Activated effector memory CD4-positive, alpha-beta T cell treated with Interleukin-2 at 50 U/mL for 16 hours (primary cell): ENCODE data around the gene BIRC5.
"Not testable (repeated sequence)": the region's sequence is repeated elsewhere in the genome, so short reads cannot be mapped to it uniquely, and the experiment has no call there.

Experiments
- DNase-seq: peaks from one replicate; pipeline ENCODE4 v3.0.0-alpha.2; 2020

The BIRC5 gene

DNA sequence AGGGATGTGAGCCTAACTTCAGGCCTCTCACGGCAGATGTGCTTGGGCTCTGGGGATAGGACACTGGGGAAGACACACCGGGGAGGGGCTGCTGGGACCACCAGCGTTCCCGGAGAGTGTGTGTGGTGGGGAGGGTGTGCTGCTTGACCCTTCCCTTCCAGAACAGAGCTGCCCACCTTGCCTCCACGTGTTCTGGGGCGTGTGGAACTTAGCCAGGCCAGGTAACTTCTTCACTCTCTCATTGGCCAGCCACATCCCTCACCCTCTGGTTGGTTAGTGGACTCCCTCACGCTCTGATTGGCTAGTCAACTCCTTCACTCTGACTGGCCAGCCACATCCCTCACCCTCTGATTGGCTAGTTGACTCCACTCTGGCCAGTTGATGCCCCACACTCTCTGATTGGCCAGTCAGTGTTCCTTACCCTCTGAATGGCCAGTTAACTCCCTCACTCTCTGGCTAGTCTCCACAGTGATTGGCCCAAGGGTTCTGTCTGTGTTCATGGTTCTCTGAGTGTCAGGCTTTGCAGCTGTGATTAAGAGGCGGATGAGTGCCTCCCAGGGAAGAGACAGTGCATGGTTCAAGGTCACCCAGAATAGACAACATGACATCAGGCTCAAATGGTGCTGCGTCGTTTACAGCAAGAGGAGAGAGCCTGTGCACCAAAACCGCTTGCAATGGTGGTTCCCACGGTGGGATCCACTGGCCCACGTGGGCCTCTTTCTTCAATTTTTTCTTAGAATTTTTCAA lies 27.4 kb downstream of the BIRC5 start:
- no peak for DNase-seq

- no peak for DNase-seq
Observed at GRCh38 chr17:78242024-78242742, 28.1 kb downstream of the BIRC5 start.

DNA sequence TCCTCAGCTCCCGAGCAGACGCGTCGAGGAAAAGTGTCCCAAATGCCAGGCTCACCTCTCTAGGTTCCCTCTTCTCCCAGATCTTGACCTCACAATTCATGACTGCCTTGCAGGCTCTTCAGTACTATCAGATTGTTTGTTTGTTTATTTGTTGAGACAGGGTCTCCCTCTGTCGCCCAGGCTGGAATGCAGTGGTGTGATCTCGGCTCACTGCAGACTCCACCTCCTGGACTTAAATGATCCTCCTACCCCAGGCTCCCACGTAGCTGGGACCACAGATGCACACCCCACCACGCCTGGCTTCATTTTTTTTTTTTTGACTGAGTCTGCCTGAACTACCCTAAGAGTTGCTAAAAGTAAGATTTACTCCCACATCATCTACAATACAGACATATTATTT lies 33.3 kb downstream of the BIRC5 start:
- DNase-seq = no peak

- DNase-seq = no peak
Observed at GRCh38 chr17:78248051-78248914, 34.2 kb downstream of the BIRC5 start.

GRCh38 chr17:78249074-78249817 lies 35.2 kb downstream of the BIRC5 start:
- DNase-seq = no peak

DNA sequence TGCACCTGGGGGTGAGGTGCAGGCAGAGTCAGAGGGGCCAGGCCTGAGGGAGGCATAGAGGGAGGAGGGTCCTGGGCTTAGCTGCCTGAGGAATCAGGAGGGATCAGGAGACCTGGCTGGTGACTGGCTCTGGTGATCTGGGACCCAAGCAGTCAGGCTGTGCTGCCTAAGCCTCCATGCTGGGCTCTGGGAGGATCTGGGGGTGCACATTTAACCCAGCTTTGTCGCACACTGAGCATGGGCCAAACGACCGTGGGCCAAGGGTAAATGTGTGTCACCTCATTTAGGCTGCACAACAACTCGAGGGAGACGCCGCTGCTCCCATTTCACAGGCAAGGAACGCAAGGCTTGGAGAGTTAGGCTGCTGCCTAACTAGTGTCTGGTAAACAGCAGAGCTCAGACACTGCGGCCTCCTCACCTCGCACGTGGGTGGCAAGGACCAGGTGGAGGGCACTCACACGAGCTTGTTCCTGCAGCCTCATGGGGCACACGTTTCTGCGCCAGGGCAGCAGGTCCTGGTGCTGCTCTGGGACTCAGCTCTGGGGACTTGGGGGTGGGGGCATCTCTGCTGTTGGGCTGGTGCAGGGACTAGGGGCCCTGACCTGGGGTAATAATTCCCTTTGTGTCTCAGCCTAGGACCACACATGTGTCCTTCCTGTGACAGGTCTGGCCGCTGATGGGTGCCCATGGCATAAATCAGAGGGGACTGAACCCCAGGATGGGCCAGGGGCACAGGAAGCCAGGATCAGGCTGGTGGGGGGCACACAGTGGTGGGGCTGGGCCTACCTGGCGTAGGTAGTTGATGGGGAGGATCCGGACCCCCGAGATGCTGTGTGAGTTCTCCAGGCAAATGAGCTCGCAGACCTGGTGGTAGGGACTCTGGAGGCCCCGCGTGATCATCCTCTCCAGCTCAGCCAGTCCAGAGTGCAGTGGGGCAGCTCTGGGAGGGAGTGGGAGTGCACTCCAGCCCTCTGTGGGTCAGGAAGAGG lies 36.1 kb downstream of the BIRC5 start:
- no peak for DNase-seq

DNA sequence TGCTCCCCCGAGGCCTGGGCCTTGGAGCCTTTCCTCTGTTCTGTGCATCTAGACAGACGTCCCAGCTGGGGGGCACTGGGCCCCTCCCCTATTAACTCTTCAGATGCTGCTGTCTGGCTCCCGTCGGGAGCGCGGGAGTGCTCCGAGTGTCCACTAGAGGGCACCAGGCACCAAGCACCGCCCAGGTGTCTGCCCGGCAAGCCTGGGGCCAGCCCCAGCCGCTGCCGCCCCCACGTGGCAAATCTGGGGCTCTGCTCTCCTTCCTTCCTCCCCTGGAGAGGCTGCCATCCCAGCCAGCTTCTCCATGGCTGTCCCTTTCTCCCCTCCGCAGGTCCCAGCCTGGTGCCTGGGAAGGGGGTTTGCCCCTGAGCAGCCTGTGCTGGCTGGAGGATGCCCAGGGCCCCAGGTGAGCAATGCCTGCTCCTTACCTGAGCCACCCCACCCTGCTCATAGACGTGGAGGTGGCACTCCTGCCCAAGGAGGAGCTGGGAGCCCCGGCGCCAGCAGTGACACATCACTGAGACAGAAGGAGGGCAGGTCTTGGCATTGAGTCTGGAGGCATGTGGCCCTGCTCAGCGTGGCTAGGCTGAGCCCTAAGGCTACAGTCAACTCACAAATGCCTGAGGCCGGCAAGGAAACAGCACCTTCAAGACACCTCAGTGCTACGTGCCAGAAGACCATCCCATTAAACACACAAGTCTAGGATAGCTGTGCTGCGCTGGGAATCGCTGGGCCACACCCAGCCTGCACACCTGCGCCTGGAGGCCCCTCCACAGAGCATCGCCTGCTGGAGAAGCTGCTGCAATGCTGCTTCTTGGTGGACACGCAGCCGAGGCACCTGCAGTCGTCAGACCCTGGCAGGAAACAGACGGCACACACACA lies 37.1 kb downstream of the BIRC5 start:
- DNase-seq = peak; percentile 70

- DNase-seq = no peak
Observed at GRCh38 chr17:78251773-78252103, 37.7 kb downstream of the BIRC5 start.

- peak; percentile 74 for DNase-seq
Observed at GRCh38 chr17:78252111-78252634, 38.1 kb downstream of the BIRC5 start.

- DNase-seq = no peak
Observed at GRCh38 chr17:78252701-78253635, 38.9 kb downstream of the BIRC5 start.

DNA sequence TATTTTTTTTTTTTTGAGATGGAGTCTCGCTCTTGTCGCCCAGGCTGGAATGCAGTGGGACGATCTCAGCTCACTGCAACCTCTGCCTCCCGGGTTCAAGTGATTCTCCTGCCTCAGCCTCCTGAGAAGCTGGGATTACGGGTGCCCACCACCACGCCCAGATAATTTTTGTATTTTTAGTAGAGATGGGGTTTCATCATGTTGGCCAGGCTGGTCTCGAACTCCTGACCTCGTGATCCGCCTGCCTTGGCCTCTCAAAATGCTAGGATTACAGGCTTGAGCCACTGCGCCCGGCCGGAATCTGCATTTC lies 39.5 kb downstream of the BIRC5 start:
- not testable (repeated sequence) for DNase-seq

- DNase-seq = peak; percentile 72
Observed at GRCh38 chr17:78253946-78254672, 40.1 kb downstream of the BIRC5 start.

GRCh38 chr17:78255029-78255656 lies 41.1 kb downstream of the BIRC5 start:
- no peak for DNase-seq

- no peak for DNase-seq
Observed at GRCh38 chr17:78255953-78256706, 42.1 kb downstream of the BIRC5 start.

DNA sequence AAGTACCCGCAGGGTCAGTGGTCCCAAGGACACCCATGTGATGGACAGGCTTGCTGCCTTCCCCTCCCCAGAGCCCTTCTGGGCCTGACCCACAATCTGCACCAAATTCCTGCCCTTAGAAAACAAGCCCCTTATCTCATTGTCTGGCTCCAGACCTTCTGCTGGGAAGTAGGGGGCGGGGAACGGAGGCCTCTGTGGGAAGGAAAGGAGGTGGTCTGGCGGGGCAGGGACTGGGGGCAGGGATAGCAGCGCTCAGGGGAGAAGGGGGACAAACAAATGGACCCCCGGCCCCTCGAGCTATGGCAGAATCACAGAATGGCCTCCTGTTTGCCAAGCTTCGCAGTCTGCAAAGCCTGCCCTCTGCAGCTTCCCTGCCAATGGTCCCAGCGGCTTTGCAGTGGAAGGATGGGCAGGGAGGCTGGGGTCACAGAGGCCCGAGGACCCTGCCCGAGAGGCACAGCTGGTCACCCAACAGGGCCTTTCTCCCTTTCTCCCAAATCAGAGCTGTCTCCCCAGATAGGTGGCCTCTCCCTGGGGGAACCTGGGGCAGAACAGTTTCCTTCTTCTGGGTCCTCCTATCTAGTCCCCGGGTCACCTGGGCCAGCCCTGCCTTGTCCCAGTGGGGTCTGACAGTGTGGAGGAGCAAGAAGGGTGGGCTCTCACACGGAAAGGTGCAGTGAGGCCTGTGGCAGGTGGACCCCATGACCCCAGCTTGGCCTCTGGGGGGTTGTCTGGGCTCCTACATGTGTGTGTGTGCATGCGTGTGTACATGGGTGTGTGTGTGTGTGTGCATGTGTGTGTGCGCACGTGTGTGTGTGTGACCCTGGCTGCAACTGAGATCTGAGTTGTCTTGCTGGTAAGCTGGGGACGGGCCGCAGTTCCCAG lies 42.9 kb downstream of the BIRC5 start:
- no peak for DNase-seq

GRCh38 chr17:78257810-78258322 lies 43.8 kb downstream of the BIRC5 start:
- no peak for DNase-seq
